SK-N-SH treated with all-trans-retinoic acid at 6 μM for 48 hours (cell line): ENCODE measurements around the gene PCNT.
"Not testable (repeated sequence)": the region's sequence is repeated elsewhere in the genome, so short reads cannot be mapped to it uniquely, and the experiment has no call there.

Experiments
- ATAC-seq: fragments of 200-7000 bp; cut with Tn5 transposase; 3 replicates; pipeline ENCODE4 v1.9.1; 2020; ENCODE audit warnings: mild to moderate bottlenecking, moderate library complexity
- BACH2 ChIP-seq: fragments of 250-450 bp; sonication (Bioruptor Pico); IDR thresholded peaks from 2 replicates; pipeline ENCODE4 v1.9.0; 2021; ENCODE audit warnings: mild to moderate bottlenecking, borderline replicate concordance
- CSDC2 ChIP-seq: fragments of 250-450 bp; sonication (Bioruptor Pico); IDR thresholded peaks from 2 replicates; pipeline ENCODE4 v1.5.0; 2020; ENCODE audit warnings: mild to moderate bottlenecking, moderate library complexity
- ESRRG ChIP-seq: fragments of 250-450 bp; sonication (Bioruptor Pico); IDR thresholded peaks from 2 replicates; pipeline ENCODE4 v1.6.1; 2021; ENCODE audit warnings: mild to moderate bottlenecking
- ISL1 ChIP-seq: fragments of 250-450 bp; sonication (Bioruptor Pico); IDR thresholded peaks from 2 replicates; pipeline ENCODE4 v2.1.2; 2022; ENCODE audit warnings: mild to moderate bottlenecking, moderate library complexity
- OSR1 ChIP-seq: fragments of 250-450 bp; sonication (Bioruptor Pico); IDR thresholded peaks from 2 replicates; pipeline ENCODE4 v1.8.0; 2022; ENCODE audit warnings: moderate library complexity, mild to moderate bottlenecking, inconsistent platforms
- PPARA ChIP-seq: fragments of 250-450 bp; sonication (Bioruptor Pico); IDR thresholded peaks from 2 replicates; pipeline ENCODE4 v1.5.0; 2020; ENCODE audit warnings: mild to moderate bottlenecking, borderline replicate concordance
- RARB ChIP-seq: fragments of 250-450 bp; sonication (Bioruptor Pico); IDR thresholded peaks from 2 replicates; pipeline ENCODE4 v1.8.0; 2021; ENCODE audit warnings: mild to moderate bottlenecking, moderate library complexity
- SNAI2 ChIP-seq: fragments of 250-450 bp; sonication (Bioruptor Pico); IDR thresholded peaks from 2 replicates; pipeline ENCODE4 v1.5.0; 2020; ENCODE audit warnings: mild to moderate bottlenecking, moderate library complexity
- TCF4 ChIP-seq: fragments of 250-450 bp; sonication (Bioruptor Pico); IDR thresholded peaks from 2 replicates; pipeline ENCODE4 v1.8.0; 2021; ENCODE audit warnings: mild to moderate bottlenecking, moderate library complexity, borderline replicate concordance
- TOX ChIP-seq: fragments of 250-450 bp; sonication (Bioruptor Pico); IDR thresholded peaks from 2 replicates; pipeline ENCODE4 v1.8.0; 2021; ENCODE audit warnings: mild to moderate bottlenecking, moderate library complexity, borderline replicate concordance
- ZC3H10 ChIP-seq: fragments of 250-450 bp; sonication (Bioruptor Pico); IDR thresholded peaks from 2 replicates; pipeline ENCODE4 v1.5.1; 2021; ENCODE audit warnings: mild to moderate bottlenecking, moderate library complexity
- ZFP3 ChIP-seq: fragments of 250-450 bp; sonication (Bioruptor Pico); IDR thresholded peaks from 2 replicates; pipeline ENCODE4 v1.5.0; 2020; ENCODE audit warnings: mild to moderate bottlenecking, moderate library complexity
- ZFP30 ChIP-seq: fragments of 450-650 bp; formaldehyde crosslinking; IDR thresholded peaks from 2 replicates; pipeline ENCODE4 v1.5.0; 2022; ENCODE audit warnings: mild to moderate bottlenecking, moderate library complexity
- ZNF565 ChIP-seq: fragments of 450-650 bp; formaldehyde crosslinking; conservative IDR thresholded peaks from 2 replicates; pipeline ENCODE4 v1.5.0; 2020; ENCODE audit warnings: low read depth, mild to moderate bottlenecking, moderate library complexity
- ZNF70 ChIP-seq: fragments of 450-650 bp; formaldehyde crosslinking; IDR thresholded peaks from 2 replicates; pipeline ENCODE4 v1.5.0; 2020; ENCODE audit warnings: mild to moderate bottlenecking, moderate library complexity
- TF ChIP-seq, protein P1 (sequence below): fragments of 250-450 bp; sonication (Bioruptor Pico); IDR thresholded peaks from 2 replicates; pipeline ENCODE4 v1.5.0; 2020; ENCODE audit warnings: mild to moderate bottlenecking, moderate library complexity
- TF ChIP-seq, protein P2 (sequence below): fragments of 250-450 bp; sonication (Bioruptor Pico); IDR thresholded peaks from 2 replicates; pipeline ENCODE4 v1.5.1; 2020; ENCODE audit warnings: low read depth, mild to moderate bottlenecking, moderate library complexity
- TF ChIP-seq, protein P3 (sequence below): fragments of 250-450 bp; sonication (Bioruptor Pico); IDR thresholded peaks from 2 replicates; pipeline ENCODE4 v1.8.0; 2020; ENCODE audit warnings: mild to moderate bottlenecking, moderate library complexity, borderline replicate concordance

PCNT gene

DNA sequence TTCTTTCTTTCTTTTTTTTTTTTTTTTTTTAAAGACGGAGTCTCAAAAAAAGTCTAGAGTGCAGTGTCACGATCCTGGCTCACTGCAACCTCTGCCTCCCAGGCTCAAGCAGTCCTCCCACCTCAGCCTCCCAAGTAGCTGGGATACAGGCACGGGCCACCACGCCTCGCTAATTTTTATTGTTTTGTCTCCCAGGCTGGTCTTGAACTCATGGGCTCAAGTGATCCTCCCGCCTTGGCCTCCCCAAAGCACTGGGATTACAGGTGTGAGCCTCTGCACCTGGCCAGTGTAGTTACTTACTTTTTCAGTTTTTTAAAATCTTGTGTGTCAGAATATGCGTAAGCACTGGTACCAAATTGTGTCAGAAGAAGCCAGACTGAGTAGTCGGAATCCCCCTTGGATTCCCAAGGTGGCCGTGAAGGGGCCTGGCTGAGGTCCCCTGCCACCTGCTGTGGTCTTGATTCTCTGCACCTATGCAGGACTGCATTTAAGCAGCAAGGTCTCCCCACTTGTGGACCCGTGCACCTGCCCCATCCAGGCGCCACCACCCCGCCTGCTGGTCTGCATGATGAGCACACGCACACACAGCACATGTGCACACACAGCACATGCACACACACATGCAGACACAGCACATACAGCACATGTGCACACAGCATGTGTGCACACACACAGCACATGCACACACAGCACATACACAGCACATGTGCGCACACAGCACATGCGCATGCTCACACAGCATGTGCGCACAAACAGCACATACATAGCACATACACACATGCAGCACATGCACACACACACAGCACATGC is 47.5 kb downstream of the PCNT start (continued):
- TF ChIP-seq, protein P1, sequence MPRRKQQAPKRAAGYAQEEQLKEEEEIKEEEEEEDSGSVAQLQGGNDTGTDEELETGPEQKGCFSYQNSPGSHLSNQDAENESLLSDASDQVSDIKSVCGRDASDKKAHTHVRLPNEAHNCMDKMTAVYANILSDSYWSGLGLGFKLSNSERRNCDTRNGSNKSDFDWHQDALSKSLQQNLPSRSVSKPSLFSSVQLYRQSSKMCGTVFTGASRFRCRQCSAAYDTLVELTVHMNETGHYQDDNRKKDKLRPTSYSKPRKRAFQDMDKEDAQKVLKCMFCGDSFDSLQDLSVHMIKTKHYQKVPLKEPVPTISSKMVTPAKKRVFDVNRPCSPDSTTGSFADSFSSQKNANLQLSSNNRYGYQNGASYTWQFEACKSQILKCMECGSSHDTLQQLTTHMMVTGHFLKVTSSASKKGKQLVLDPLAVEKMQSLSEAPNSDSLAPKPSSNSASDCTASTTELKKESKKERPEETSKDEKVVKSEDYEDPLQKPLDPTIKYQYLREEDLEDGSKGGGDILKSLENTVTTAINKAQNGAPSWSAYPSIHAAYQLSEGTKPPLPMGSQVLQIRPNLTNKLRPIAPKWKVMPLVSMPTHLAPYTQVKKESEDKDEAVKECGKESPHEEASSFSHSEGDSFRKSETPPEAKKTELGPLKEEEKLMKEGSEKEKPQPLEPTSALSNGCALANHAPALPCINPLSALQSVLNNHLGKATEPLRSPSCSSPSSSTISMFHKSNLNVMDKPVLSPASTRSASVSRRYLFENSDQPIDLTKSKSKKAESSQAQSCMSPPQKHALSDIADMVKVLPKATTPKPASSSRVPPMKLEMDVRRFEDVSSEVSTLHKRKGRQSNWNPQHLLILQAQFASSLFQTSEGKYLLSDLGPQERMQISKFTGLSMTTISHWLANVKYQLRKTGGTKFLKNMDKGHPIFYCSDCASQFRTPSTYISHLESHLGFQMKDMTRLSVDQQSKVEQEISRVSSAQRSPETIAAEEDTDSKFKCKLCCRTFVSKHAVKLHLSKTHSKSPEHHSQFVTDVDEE (CRISPR knock-in tag), result no peak

DNA sequence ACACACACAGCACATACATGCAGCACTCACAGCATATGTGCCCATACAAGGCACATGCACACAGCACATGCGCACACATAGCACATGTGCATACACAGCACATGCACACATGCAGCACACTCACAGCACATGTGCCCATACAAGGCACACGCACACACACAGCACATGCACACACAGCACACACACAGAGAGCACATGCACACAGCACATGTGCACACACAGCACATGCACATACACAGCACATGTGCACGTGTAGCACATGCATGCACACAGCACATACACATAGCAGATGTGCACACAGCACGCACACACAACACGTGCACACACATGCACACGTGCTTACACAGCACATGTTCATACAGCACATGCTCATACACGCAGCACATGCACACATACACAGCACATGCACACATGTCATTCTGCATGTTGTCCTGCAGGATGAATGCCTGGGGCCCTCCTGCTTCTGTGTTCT is 48.1 kb downstream of the PCNT start:
- no peak for ATAC-seq
- TF ChIP-seq, protein P1 (CRISPR knock-in tag), result no peak
- TF ChIP-seq, all 23 proteins: peak for 0

DNA sequence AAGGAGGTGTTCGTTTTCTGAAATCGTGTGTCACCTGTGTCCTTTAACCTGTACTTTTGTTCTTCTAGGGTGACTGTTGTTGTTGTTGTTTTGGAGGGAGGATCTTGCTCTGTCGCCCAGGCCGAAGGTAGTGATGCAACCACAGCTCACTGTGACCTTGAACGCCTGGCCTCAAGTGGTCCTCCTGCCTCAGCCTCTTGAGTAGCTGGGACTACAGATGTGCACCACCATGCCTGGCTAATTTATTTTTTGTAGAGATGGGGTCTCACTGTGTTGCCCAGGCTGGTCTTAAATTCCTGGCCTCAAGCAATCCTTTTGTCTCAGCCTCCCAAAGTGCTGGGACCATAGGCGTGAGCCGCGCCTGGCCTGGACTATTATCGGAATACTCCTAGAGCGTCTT is 49.0 kb downstream of the PCNT start:
- not testable (repeated sequence) for ATAC-seq

DNA sequence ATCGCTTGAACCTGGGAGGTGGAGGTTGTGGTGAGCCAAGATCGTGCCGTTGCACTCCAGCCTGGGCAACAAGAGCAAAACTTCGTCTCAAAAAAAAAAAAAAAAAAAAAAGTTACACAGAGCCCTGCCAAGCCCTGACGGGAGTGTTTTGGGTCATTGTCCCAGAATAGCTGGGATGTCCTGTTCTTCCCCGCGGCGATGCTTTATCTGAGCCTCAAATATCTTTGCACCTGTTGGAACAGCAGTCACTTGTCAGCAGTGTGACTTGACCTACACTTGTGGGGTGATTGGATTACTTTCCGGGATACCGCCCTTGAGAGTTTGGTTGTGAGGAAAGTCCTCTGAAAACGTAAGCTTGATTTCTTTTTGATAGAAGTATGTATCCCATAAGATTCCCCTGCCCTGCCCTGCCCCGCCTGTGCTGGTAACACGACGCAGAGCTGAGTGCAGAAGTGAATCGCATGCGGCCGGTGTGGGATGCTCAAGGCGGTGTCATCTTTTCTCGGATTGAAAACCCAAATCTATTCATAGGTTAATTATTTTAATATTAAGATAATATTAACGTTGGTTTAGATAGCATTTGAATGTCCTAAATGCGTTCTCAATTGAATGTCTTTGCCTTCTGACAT is 50.9 kb downstream of the PCNT start:
- TF ChIP-seq ESRRG (no peak), ZNF565 (no peak), BACH2 (CRISPR knock-in tag) (no peak), SNAI2 (no peak)
- ATAC-seq, result no peak

DNA sequence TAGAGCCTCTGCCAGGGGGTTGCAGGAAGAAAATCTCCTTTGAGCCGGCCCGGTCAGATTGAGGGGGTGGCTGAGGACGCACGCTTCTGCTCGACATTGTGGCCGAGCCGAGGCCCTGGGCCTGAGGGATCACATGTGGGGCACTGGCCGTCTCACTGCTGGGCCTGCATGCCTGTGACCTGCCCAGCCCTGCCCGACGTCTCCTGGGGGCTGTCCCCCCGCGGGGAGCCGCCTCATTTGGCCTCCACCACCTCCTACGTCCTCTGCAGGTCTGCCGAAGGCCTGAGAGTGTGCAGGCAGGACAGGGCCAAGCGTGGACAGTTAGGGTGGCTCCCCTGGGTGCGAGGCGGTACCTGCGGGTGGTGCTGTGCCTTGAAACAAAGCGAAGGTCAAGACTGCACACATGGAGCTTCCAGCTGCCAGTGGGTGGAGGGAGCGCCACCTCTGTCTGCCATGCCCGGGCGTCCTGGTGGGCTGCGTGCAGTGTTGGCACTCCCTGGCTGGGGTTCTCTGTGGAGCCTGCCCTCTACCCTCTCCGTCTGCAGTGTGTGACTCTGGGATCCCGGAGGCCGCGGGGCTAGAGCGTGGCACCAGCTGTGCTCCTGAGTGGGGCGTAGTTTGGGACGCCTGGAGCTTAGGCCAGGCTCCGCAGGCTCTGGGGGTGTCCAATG is 51.7 kb downstream of the PCNT start:
- no peak for ATAC-seq
- TF ChIP-seq ZNF565 (no peak), OSR1 (CRISPR knock-in tag) (no peak)

DNA sequence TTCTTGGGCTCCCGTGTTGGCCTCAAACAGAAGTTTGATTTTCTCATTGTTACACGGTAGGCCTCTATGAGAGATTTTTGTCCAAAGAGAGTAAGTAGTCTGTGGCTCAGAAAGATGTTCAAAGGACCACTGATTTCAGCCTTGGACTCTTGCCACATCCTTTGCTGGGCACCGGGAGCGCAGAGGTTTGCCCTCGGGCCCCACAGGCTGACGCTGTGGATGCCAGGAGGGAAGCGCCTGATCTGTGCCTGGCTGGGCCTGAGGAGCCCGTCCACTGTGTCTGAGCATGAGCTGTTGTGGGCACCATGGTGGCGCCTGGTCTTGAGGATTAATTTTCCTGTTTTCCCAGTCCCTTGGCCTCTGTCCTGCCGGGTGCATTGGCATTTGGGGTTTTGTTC is 52.3 kb downstream of the PCNT start:
- no peak for ATAC-seq
- TF ChIP-seq TCF4 (CRISPR knock-in tag) (no peak), TOX (CRISPR knock-in tag) (no peak), ISL1 (CRISPR knock-in tag) (no peak), ZFP3 (CRISPR knock-in tag) (no peak), BACH2 (CRISPR knock-in tag) (no peak)
- TF ChIP-seq, protein P2, sequence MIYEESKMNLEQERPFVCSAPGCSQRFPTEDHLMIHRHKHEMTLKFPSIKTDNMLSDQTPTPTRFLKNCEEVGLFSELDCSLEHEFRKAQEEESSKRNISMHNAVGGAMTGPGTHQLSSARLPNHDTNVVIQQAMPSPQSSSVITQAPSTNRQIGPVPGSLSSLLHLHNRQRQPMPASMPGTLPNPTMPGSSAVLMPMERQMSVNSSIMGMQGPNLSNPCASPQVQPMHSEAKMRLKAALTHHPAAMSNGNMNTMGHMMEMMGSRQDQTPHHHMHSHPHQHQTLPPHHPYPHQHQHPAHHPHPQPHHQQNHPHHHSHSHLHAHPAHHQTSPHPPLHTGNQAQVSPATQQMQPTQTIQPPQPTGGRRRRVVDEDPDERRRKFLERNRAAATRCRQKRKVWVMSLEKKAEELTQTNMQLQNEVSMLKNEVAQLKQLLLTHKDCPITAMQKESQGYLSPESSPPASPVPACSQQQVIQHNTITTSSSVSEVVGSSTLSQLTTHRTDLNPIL, result no peak

DNA sequence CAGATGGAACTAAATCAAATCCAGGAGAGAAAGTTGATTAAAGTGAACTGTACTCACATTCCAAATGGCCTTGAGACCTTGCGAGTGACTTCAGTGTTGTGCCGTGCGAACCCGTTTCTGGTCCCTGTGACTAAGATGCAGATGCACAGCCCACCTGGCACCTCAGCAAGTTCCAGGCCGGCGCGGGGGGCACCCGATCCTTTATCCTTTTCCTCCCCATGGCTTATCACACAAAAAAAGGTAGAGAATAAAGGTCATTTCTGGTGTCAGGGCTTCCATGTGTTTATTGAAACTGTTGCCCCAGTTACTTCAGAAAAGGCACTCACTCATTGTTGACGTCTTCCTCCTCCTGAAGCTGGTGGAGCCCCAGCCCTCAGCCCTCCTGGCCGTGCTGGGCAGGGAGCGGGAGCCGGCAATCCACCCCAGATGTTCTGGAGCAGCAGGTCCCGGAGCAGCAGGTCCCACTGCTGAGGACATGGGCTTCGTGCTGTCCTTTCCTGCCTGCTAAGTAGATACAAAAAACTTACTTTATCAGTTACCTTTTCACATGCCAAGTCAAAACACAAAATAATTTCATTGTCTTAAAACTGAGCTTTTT is 53.0 kb downstream of the PCNT start:
- no peak for ATAC-seq
- TF ChIP-seq TOX (CRISPR knock-in tag) (no peak), ZFP3 (CRISPR knock-in tag) (no peak), ZC3H10 (CRISPR knock-in tag) (no peak), ISL1 (CRISPR knock-in tag) (no peak), RARB (CRISPR knock-in tag) (no peak), OSR1 (CRISPR knock-in tag) (no peak), PPARA (no peak), ZNF70 (no peak), CSDC2 (no peak), ZFP30 (no peak), ZNF565 (no peak)
- TF ChIP-seq, protein P3, sequence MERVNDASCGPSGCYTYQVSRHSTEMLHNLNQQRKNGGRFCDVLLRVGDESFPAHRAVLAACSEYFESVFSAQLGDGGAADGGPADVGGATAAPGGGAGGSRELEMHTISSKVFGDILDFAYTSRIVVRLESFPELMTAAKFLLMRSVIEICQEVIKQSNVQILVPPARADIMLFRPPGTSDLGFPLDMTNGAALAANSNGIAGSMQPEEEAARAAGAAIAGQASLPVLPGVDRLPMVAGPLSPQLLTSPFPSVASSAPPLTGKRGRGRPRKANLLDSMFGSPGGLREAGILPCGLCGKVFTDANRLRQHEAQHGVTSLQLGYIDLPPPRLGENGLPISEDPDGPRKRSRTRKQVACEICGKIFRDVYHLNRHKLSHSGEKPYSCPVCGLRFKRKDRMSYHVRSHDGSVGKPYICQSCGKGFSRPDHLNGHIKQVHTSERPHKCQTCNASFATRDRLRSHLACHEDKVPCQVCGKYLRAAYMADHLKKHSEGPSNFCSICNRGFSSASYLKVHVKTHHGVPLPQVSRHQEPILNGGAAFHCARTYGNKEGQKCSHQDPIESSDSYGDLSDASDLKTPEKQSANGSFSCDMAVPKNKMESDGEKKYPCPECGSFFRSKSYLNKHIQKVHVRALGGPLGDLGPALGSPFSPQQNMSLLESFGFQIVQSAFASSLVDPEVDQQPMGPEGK (CRISPR knock-in tag), result no peak
